Measurements from ENCODE around the gene TESPA1. TPM values are rescaled to one million over a fixed set of nuclear protein-coding genes. Genes with fewer than 3 reads are reported as not detected.

The TESPA1 gene
- total RNA-seq, 4 donors from 2014 or later = 0.42 to 2.8 (median 0.98) TPM; not detected in 1

DNA sequence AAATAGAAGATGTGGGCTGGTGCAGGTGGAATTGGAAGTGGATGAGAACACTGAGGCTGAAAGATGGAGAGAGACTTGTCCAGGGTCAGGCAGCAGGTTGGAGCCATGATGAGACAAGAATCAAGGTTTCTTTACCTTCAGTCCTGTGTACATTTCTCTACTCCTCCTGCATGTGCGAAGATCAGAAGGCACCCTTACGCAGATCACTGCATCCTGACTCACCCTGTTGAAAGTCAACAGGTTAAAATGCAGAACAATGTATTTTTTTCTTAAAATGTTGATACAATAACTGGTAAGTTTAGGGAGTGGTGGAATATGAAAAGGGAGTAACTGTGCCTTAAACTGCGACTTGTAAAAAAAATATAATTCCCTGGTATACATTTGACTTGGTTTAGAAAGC, 47.8 kb downstream of the TESPA1 start:
- H3K4me1 ChIP-seq = peaks cover 0 to 14% (median 0%) of the 10 kb centered on the region in 4 donors
- H3K27me3 ChIP-seq = no peaks in the 10 kb centered on the region
- 61 to 94% methylated on average over 3 of the region's 3 CpGs for WGBS, 2 donors
- H3K4me3 ChIP-seq = no peak overlapping the region
- TF ChIP-seq EP300 (IDR thresholded peaks at IDR 0.05) (no peak), POLR2A (IDR thresholded peaks at IDR 0.05) (no peak), CTCF (IDR thresholded peaks at IDR 0.05) (no peak)
- H3K27ac ChIP-seq = no peak overlapping the region
- no peaks in the 10 kb centered on the region for H3K9me3 ChIP-seq
- no peak for DNase-seq (ENCODE audit: low spot score in 2 of 2)
- no peaks in the 10 kb centered on the region for H3K36me3 ChIP-seq

GRCh38 chr12:54935235-54935951, 49.2 kb downstream of the TESPA1 start:
- Histone ChIP-seq H3K36me3 (no peaks in the 10 kb centered on the region), H3K9me3 (peaks cover 0 to 5% (median 0%) of the 10 kb centered on the region in 4 donors), H3K27me3 (no peaks in the 10 kb centered on the region), H3K4me1 (peaks cover 0 to 14% (median 0%) of the 10 kb centered on the region in 4 donors), H3K27ac (peak overlapping the region in 2 of 4 donors; percentile 41 to 50), H3K4me3 (no peak overlapping the region)
- no peak for DNase-seq (ENCODE audit: low spot score in 2 of 2)
- TF ChIP-seq POLR2A (IDR thresholded peaks at IDR 0.05) (no peak), EP300 (IDR thresholded peaks at IDR 0.05) (peak in 1 of 2 donors; percentile 31)
- 50 to 55% methylated on average over 5 of the region's 5 CpGs for WGBS, 2 donors

DNA sequence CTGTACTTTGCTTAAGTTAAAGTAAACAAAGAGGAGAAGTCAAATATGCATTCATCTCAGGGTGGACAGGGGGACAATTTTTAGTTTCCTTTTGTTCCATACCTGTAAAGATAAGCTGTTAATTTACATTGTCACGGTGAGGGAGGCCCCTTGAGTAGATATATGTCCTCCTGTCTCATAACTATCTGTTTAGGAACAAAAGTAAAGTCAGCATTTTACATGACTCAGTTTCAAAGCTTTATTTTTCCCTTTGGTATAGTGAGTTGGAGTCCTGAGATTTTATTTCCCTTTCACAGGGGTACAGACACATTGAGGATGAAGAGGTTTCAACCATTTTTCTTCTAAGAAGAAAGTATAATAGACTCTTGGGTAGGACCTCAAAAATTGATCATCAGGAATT, 50.1 kb downstream of the TESPA1 start:
- Histone ChIP-seq H3K27ac (no peak overlapping the region), H3K9me3 (peaks cover 0 to 14% (median 0%) of the 10 kb centered on the region in 4 donors), H3K36me3 (no peaks in the 10 kb centered on the region), H3K4me1 (peaks cover 0 to 14% (median 0%) of the 10 kb centered on the region in 4 donors), H3K27me3 (no peaks in the 10 kb centered on the region), H3K4me3 (no peak overlapping the region)
- no peak for DNase-seq (ENCODE audit: low spot score in 2 of 2)
- WGBS, 2 donors = 83 to 87% methylated on average over 1 of the region's 1 CpG
- TF ChIP-seq EP300 (IDR thresholded peaks at IDR 0.05) (no peak), CTCF (IDR thresholded peaks at IDR 0.05) (no peak), POLR2A (IDR thresholded peaks at IDR 0.05) (no peak)

GRCh38 chr12:54933376-54933775, 51.2 kb downstream of the TESPA1 start:
- no peak overlapping the region for H3K27ac ChIP-seq
- peaks cover 0 to 17% (median 0%) of the 10 kb centered on the region in 4 donors for H3K9me3 ChIP-seq
- H3K4me1 ChIP-seq = peaks cover 0 to 14% (median 0%) of the 10 kb centered on the region in 4 donors
- 50 to 58% methylated on average over 1 of the region's 1 CpG for whole genome bisulfite sequencing, 2 donors
- no peak overlapping the region for H3K4me3 ChIP-seq
- TF ChIP-seq EP300 (IDR thresholded peaks at IDR 0.05) (no peak), CTCF (IDR thresholded peaks at IDR 0.05) (no peak), POLR2A (IDR thresholded peaks at IDR 0.05) (no peak)
- H3K27me3 ChIP-seq = no peaks in the 10 kb centered on the region
- no peaks in the 10 kb centered on the region for H3K36me3 ChIP-seq
- no peak for DNase-seq (ENCODE audit: low spot score in 2 of 2)

GRCh38 chr12:54932691-54933090, 51.9 kb downstream of the TESPA1 start:
- DNase-seq (ENCODE audit: low spot score in 2 of 2) = peak; percentile 21 to 50
- no peaks in the 10 kb centered on the region for H3K36me3 ChIP-seq
- H3K9me3 ChIP-seq = peaks cover 0 to 17% (median 0%) of the 10 kb centered on the region in 4 donors
- no peak overlapping the region for H3K27ac ChIP-seq
- H3K27me3 ChIP-seq = no peaks in the 10 kb centered on the region
- WGBS, 2 donors = 47 to 64% methylated on average over 2 of the region's 2 CpGs
- TF ChIP-seq EP300 (IDR thresholded peaks at IDR 0.05) (no peak), POLR2A (IDR thresholded peaks at IDR 0.05) (no peak), CTCF (IDR thresholded peaks at IDR 0.05) (no peak)
- no peak overlapping the region for H3K4me3 ChIP-seq
- H3K4me1 ChIP-seq = peaks cover 0 to 14% (median 0%) of the 10 kb centered on the region in 4 donors

Data from tibial nerve (tissue), 4 donors.